ENCODE measurements around the gene FTH1. TPM values are rescaled to one million over a fixed set of nuclear protein-coding genes. Genes with fewer than 3 reads are reported as not detected.

FTH1 gene
- total and polyA plus RNA-seq, 4 donors = 592 to 4,630 (median 2,175) TPM

GRCh38 chr11:61963016-61963281, 4.5 kb downstream of the FTH1 start:
- 96% methylated on average over 3 of the region's 3 CpGs for WGBS

More at GRCh38 chr11:61963016-61963281, 4.5 kb downstream of the FTH1 start:
- Histone ChIP-seq H3K4me1 (ENCODE audit: control insufficient read depth in 4 of 4, insufficient read depth in 4 of 4, low read length in 3 of 4) (peaks cover 0 to 24% (median 17%) of the 10 kb centered on the region in 4 donors), H3K36me3 (ENCODE audit: control insufficient read depth in 4 of 4, insufficient read depth in 3 of 4, low read depth in 1 of 4, low read length in 3 of 4) (peaks cover 0 to 16% (median 13%) of the 10 kb centered on the region in 4 donors), H3K9me3 (ENCODE audit: control insufficient read depth in 4 of 4, low read length in 3 of 4) (no peaks in the 10 kb centered on the region), H3K27ac (ENCODE audit: low read depth in 1 of 2, low read length in 2 of 2) (peak overlapping the region; percentile 26 to 63), H3K27me3 (ENCODE audit: control insufficient read depth in 4 of 4, insufficient read depth in 4 of 4, low read length in 3 of 4) (no peaks in the 10 kb centered on the region), H3K9ac (ENCODE audit: low read depth in 1 of 2, low read length in 2 of 2) (no peak overlapping the region), H3K4me3 (ENCODE audit: low read depth in 1 of 3, low read length in 3 of 3) (no peak overlapping the region)
- TF ChIP-seq RXRA (IDR thresholded peaks at IDR 0.05) (no peak), TAF1 (conservative IDR thresholded peaks at IDR 0.05) (no peak), RAD21 (IDR thresholded peaks at IDR 0.05) (no peak), NR2F2 (IDR thresholded peaks at IDR 0.05) (no peak), FOXA2 (IDR thresholded peaks at IDR 0.05) (no peak), HNF4G (IDR thresholded peaks at IDR 0.05) (no peak), JUND (IDR thresholded peaks at IDR 0.05) (no peak), SP1 (IDR thresholded peaks at IDR 0.05) (no peak), REST (IDR thresholded peaks at IDR 0.05) (no peak)
- TF ChIP-seq, protein P1, sequence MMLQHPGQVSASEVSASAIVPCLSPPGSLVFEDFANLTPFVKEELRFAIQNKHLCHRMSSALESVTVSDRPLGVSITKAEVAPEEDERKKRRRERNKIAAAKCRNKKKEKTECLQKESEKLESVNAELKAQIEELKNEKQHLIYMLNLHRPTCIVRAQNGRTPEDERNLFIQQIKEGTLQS (IDR thresholded peaks at IDR 0.05) = no peak
- TF ChIP-seq, protein P2, sequence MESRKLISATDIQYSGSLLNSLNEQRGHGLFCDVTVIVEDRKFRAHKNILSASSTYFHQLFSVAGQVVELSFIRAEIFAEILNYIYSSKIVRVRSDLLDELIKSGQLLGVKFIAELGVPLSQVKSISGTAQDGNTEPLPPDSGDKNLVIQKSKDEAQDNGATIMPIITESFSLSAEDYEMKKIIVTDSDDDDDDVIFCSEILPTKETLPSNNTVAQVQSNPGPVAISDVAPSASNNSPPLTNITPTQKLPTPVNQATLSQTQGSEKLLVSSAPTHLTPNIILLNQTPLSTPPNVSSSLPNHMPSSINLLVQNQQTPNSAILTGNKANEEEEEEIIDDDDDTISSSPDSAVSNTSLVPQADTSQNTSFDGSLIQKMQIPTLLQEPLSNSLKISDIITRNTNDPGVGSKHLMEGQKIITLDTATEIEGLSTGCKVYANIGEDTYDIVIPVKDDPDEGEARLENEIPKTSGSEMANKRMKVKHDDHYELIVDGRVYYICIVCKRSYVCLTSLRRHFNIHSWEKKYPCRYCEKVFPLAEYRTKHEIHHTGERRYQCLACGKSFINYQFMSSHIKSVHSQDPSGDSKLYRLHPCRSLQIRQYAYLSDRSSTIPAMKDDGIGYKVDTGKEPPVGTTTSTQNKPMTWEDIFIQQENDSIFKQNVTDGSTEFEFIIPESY (IDR thresholded peaks at IDR 0.05) = no peak
- TF ChIP-seq, protein P3, sequence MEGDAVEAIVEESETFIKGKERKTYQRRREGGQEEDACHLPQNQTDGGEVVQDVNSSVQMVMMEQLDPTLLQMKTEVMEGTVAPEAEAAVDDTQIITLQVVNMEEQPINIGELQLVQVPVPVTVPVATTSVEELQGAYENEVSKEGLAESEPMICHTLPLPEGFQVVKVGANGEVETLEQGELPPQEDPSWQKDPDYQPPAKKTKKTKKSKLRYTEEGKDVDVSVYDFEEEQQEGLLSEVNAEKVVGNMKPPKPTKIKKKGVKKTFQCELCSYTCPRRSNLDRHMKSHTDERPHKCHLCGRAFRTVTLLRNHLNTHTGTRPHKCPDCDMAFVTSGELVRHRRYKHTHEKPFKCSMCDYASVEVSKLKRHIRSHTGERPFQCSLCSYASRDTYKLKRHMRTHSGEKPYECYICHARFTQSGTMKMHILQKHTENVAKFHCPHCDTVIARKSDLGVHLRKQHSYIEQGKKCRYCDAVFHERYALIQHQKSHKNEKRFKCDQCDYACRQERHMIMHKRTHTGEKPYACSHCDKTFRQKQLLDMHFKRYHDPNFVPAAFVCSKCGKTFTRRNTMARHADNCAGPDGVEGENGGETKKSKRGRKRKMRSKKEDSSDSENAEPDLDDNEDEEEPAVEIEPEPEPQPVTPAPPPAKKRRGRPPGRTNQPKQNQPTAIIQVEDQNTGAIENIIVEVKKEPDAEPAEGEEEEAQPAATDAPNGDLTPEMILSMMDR (IDR thresholded peaks at IDR 0.05; ENCODE audit: low read depth, low read length, missing input control) = no peak
- DNase-seq (ENCODE audit: low spot score) = no peak
